GM12878 (cell line): ENCODE results near the gene GPR68.

ENCODE experiments used
- ATF7 ChIP-seq: fragments of 450-650 bp; IDR thresholded peaks from 2 replicates; pipeline ENCODE4 v1.6.1; 2016; ENCODE audit warnings: low read depth, mild to moderate bottlenecking
- JUNB ChIP-seq: IDR thresholded peaks from 2 replicates; pipeline ENCODE4 v1.6.1; 2016; ENCODE audit warnings: antibody characterized with exemption, mild to moderate bottlenecking
- MXI1 ChIP-seq: fragments of 150-350 bp; IDR thresholded peaks from 2 replicates; pipeline ENCODE4 v1.6.1; 2011; ENCODE audit warnings: low read depth, mild to moderate bottlenecking, inconsistent platforms, low read length, improper control_type of control experiment
- POLR2AphosphoS5 ChIP-seq: IDR thresholded peaks from 2 replicates; pipeline ENCODE4 v1.6.1; 2011; ENCODE audit warnings: mild to moderate bottlenecking, low read length, inconsistent platforms
- USF1 ChIP-seq: IDR thresholded peaks from 2 replicates; pipeline ENCODE4 v1.6.1; 2011; ENCODE audit warnings: borderline replicate concordance, low read depth, mild to moderate bottlenecking, moderate library complexity, mixed read lengths, low read length; ENCODE audit not compliant: insufficient read depth; ENCODE audit errors: extremely low read length

GRCh38 chr14:91261986-91262549 lies 17.6 kb upstream of the GPR68 start:
- TF ChIP-seq JUNB (no peak), POLR2AphosphoS5 (no peak), USF1 (no peak), ATF7 (no peak), MXI1 (no peak)
